Activated CD4-positive, alpha-beta T cell treated with anti-CD3 and anti-CD28 coated beads, Interleukin-2, amount 50 U/mL, for 4 hours (primary cell): Measurements from ENCODE around the gene TSC22D2.

Experiments
- DNase-seq, 2 experiments: peaks; one replicate each; pipeline ENCODE4 v3.0.0-alpha.2; 2020

TSC22D2 gene

DNA sequence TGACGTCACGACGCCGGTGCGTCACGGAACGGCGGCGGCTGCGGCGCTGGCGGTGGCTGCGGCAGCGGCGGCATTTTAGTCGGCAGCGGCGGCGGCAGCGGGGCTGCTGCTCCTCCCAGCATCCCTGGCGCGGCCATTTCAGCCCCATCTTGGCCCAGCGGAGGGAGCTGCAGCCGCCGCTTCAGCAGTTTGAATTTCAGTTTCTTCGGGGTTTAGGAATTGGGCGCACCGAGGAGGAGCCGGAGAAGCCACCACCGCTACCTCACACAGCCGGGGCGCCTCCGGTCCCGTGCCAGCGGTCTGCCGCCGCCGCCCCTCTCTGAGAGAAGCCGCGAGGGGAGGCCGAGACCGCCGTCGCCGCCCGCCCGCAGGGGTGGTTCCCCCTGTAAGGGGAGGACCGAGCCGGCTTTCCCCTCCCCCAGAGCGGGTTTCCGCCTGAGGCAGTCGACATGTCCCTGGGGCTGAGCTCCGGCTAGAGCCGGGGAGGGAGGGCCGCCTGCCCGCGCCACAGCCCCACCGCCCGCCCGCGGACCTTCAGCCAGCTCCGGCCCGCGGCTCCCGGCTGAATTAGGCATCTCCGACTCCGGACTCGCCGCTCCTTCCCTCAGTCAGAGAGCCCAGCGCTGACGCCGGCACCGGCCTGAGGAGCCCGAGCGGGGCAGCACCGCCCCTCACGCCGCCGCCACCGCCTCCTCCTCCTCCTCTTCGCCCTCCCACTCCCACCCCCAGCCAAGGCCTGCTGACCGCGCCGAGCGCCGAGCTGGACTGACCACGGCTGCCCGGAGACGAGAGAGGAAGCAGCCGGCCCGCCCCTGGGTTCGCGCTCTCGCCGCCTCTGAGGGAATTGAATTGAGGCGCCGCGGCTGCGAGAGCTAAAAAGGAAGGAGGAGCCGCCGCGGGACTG is at the start of gene TSC22D2:
TSS of gene TSC22D2 (plus strand) at position 78 of the 904 bp plus-strand sequence. CDS start 1,053 bp downstream, outside the sequence.
- DNase-seq = peak; percentile 97 to 98

DNA sequence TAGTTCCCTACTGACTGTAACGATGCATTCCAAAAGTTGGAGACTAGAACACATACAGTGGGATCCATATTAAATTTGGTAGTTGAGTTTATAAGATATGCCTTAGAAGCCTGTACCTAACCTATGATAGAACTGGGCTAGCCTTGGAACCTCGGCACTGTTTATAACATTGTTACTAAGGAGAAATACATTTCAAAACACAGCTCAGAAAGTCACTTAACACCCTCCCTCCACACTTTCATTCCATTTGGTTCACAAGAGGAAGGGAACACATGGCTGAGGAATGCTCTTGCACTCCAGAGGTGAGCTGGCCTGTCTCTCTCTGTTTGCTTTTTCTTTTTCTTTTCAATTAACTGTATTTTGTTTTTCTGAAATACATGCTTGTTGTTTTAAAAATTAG is 48.7 kb upstream of the TSC22D2 start:
- DNase-seq = no peak

DNA sequence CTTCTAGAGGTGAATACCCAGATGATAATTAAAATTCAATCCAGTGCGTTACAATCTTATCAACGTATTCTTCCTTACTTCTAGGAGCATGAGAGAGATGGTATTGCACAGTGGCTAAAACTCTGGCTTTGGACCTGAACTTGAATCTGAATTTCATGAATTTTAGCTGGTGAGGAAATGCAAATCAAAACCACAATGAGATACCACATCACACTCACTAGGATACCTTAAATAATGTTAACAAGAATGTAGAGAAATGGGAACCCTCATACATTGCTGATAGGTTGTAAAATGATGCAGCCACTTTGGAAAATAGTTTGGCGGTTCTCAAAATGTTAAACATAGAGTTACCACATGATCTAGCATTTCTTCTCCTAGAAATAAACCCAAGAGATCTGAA is 47.1 kb upstream of the TSC22D2 start:
- DNase-seq = no peak

DNA sequence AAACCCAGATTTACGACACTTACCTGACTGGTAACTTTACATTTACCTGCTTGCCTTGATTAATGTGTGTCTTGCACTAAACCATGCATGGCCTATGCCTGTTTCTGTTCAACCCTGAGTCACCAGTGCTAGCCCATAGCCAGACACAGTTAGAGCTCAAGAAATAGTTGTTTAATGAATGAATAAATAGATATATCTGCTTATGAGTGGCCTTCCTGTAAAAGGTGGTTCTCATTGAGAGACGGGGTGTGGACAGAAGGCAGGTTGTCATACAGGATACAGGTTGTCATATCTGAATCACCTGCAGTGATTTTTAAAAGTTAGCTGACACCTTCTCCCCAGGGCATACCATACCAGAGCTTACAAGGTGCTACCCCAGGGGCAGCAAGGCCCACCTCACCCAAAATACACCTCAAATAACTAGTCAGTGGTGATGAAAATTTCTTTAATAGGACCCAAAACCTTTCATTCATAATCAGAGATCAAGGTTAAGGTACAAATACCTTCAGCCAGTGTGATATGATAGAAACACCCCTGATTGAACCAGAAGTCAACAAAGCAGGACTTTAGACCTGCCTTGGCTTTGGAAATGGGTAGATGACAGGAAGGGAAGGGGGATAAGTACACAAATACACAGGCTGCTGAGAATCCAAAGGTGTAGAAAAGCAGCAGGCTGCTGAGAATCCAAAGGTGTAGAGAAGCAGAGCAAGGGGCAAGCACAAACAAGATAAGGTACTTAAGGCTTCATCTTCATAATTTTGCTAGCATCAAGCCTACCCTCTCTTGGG is 45.4 kb upstream of the TSC22D2 start:
- no peak for DNase-seq

DNA sequence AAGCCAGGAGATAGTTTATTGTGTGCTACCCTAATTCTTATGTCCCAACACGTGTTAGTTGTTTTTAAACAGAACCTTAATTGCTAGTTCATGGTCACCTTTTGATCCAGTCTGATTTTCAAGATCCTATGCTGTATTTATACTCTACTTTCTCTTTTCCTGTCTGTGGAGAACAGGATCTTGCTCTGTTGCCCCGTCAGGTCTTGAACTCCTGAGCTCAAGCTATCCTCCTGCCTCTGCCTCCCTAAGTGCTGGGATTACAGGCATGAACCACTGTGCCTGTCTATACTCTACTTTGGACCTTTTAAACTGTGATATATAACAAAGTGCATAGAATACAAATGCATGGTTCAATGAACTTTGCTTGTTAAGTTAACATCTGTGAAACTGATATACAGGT is 44.7 kb upstream of the TSC22D2 start:
- DNase-seq = no peak

DNA sequence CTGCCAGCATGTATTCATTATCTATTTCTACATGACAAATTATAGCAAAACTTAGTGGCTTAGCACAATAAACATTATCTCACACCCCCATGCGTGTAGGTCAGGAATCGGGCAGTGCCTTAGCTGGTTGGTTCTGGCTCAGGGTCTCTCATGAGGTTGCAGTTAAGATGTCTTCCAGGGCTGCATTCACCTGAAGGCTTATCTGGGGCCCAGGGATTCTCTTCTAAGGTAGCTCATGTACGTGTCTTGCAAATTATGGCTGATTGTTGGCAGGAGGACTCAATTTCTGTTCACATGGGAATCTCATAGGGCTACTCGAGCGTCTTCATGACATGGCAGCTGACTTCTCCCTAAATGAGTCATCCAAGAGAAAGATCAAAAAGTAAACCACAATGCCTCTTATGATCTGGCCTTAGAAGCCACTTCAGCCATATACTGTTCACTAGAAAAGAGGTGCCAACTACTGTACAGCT is 42.9 kb upstream of the TSC22D2 start:
- no peak for DNase-seq

DNA sequence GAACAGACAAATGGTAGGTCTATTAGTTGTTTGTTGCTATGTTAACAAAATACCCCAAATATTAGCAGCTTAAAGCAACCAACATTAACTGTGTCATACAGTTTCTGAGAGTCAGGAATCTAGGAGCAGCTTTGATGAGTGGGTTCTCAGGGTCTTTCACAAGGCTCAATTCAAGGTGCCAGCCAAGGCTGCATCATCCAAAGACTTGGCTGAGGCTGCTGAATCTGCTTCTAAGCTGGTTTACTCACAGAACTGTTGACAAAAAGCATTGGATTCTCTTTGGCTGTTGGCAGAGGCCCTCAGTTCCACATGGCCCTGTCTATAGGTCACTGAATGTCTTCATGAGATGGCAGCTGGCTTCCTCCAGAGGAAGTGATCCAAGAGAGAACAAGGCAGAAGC is 40.3 kb upstream of the TSC22D2 start:
- no peak for DNase-seq

DNA sequence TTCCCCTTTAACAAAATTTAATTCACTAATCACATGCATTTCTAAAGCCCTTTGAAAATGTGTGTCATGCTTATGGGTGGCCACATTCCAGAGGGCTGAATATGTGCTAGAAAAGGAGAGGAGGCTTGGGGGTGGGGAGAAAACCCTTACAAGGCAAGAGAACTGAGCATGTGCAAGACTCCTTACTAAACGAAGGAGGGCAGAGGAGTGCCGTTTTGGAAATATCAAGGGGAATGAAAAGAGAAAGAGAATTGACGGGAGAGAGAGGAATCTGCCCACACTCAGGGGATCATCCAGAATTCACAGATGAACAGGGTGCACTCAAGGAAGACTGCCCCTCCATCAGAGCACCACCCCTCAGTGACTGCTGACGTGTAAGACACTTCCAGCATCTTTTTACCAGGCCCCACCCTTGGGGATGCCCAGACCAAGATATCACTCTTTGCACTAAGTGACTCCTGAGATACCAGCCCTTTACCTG is 37.9 kb upstream of the TSC22D2 start:
- DNase-seq = no peak

DNA sequence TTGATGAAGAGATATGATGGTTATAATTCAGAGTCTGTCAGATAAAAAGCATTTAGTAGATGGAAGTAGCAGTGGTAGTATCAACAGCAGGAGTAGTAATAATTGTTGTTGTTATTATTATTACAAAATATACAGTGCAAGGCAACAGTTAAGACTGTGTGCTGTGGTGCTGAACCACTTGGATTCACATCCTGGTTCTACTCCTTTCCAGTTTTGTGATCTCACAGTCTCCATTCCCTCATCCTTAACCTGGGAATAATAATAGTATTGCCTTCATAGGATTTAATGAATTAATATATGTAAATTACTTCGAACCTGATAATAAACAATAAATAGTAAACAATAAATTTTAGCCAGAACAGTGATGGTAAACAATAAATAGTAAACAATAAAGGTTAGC is 37.1 kb upstream of the TSC22D2 start:
- DNase-seq = no peak

DNA sequence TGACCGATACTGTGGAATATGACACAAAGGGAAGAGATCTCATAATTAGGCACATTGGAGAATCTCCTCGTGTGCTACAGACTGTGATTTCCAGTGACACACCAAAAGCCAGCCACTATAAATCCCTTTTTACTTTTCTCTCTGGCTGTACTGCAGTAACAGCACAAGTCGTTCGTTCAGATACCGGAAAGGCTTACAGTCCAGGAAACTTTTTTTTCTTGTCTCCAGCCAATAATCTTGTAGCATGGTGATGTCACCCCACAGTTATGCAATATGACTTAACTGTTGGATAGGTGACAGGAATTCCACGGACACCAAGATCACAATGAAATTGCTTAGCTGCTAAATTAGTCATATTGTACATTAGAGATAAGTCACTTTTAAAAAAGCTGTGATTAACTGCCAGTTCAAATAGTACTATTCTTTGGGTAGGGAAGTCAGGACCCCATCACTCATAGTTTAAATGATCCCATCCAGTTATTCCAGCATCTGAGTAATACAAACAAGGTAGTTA is 36.3 kb upstream of the TSC22D2 start:
- DNase-seq = no peak

DNA sequence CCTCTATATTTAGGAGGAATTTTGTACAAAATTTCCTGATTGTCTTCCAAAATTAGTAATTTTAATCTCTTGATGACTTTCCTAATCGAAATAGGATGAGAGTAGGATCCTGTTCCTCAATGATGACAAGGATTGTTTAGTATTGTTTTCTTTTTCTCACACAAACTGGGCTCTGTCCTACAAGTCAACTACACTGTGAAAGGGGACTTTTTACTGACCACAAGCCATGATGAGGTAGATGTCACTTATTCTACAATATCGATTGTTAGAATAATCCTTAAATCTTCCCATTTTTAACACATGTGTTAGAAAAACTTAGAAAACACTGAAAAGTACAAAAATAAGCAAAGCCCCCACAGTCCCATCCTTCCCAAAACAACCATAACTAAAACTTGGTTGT is 35.8 kb upstream of the TSC22D2 start:
- no peak for DNase-seq

DNA sequence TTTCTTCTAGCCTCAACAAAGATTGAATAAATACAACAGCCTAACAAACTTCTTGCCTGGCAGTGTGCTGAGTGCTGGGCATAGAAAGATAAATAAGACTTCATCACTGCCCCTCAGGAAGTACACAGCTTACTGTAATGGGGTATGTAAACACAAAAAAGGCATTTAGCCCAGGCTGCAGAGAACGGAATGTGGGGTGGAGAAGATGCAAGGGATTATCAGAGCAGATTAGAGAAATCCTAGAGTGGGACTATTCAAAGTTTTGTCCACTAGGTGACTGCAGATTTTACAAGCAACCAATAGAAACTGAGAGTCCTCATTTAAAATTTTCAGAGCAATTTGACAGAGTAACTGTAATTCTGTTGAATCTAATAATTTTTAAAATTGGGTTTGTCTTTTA is 35.4 kb upstream of the TSC22D2 start:
- no peak for DNase-seq

DNA sequence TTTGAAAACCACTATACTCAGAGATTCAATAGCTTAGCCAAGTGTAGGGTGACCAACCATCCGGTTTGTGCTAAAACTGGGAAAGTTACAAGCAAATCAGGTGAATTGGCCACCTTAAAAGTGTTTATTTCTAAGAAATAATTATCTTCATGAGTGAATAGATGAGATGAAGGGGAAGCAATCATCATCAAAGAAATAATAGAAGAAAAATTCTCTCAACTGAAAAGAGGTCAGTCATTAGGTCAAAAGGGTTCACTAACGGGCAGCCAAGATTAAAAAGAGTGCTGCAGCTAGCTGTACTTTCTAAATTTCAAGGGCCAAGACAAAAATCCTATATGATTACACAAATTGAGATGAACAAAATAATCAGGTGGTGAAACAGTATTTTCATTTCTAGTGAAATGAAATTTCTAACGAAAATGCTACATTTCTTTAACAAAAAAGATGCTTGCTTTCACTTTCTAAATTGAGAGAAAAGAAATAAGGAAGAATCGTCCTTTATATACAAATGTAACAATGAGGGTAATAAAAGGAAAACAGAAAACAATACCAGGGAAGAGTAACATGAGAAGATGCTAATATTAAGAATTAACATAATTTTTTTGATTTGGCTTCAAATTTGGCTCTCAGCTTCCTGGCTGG is 34.7 kb upstream of the TSC22D2 start:
- no peak for DNase-seq

DNA sequence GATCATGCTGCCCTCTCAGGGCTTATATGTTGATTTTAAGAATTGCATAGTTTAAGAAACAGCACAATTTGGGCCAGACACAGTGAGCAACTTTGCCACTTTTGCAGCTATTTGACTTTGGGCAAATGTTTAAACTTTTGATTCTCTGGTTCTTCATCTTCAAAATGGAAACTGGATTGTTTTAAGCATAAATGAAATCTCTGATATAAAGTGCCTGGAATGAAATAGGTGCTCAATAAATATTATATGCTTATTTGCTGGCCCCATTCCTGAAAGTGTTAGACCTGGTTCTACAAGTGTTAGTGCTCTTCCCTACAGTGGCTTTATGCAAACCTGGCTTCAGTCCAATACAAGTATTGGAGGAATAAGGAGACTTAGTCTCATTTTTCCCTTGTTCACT is 33.1 kb upstream of the TSC22D2 start:
- no peak for DNase-seq

DNA sequence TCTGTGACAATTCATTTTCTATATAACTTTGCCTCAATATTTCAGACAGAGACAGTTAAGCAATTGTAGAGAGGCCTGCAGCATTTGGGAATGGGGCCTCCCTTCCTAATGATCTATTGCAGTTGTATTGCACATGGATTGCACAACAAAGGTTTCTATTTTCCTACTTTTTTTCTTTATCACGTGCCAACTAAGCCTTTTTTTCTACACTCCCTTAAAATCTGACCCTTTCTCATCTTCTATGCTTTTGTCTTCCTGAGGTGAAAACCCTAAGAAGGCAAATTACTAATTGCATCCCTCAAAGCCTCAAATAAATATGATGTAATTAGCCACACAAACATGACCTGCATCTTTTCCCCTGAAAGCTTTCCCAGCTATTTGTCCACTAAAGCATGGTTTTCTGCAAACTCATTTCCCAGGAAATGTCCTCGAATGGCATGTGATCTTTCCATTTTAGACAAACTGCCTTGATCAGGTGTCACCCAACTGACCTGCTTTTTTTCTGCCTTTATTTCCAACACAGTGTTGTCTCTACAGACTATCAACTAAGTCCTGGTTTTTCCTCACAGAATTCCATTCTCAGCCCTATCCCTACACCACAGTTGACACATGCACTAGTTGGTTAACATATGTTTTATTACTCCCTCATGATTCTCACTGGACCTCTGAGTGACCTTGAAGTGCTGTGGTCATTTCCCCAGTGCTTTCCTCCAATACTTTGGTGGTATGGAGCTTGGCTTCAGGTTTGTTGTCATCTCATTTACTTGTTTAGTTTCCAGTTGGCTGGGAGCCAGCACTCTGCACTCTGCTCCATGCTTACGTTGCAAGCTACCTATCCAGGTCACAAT is 31.9 kb upstream of the TSC22D2 start:
- DNase-seq = no peak

DNA sequence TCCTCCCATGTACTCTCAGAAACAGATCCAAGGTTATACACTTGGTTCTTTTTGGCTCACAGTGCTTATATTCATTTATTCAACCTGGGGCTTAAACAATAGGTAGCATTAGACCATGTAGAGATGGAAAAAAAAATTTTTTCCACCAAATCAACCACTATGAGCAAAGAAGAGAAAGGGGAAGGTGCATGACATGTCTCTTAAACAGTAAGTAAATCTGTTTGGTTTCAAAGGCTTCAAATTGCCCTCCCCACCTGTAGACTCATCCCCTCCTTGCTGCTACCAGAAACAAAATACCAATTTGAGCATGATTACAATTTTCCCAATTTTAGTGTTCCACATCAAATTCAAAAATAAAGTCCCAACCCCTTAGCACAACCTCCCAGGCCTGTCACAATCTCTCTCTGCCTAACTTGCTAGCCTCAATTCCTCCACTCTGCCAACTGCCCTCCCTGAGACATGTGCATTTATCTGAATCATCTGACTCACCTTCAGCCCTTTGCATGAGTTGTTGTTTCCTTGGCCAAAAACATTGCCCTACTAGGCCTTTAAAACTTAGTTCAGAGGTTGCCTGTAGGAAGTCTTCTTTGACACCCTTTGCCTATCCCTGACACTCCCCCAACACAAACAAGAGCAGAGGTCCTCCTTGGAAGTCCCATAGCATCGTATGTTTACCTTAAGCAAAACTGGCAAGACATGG is 30.3 kb upstream of the TSC22D2 start:
- DNase-seq = no peak

DNA sequence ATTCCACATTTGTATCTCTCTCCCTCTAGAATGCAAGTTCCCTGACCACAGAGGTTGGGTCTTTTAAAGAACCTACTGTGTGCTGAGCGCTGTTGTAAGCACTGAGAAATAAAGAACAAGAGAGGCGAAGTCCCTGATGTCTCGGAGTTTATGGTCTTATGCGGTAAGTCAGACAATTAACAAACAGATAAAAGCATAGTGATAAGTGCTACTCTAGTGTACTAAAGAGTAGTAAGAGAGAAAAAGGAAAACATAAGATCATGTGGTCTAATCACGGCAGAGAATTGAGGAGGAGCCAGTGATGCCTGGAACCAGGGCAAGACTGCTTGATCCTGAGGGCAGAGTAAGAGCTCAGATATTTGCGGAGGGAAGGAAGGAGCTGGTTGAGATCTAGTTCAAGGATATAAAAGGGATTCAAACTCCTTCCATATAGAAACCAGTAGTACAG is 29.8 kb upstream of the TSC22D2 start:
- no peak for DNase-seq

DNA sequence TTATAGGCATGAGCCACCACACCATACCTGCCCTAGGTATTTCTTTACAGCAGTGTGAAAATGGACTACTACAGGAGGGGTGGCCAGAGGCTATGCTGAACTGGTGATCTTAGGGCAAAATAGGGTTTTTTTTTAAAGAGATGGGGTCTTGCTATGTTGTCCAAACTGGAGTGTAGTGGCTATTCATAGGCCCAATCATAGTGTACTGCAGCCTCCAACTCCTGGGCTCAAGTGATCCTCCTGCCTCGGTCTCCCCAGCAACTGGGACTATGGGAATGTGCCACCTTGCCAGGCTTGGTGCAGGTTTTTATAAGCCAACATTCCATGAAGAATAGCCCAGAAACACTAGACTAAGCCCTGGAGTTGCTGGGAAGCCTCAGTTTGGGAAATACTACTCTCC is 28.6 kb upstream of the TSC22D2 start:
- DNase-seq = no peak

DNA sequence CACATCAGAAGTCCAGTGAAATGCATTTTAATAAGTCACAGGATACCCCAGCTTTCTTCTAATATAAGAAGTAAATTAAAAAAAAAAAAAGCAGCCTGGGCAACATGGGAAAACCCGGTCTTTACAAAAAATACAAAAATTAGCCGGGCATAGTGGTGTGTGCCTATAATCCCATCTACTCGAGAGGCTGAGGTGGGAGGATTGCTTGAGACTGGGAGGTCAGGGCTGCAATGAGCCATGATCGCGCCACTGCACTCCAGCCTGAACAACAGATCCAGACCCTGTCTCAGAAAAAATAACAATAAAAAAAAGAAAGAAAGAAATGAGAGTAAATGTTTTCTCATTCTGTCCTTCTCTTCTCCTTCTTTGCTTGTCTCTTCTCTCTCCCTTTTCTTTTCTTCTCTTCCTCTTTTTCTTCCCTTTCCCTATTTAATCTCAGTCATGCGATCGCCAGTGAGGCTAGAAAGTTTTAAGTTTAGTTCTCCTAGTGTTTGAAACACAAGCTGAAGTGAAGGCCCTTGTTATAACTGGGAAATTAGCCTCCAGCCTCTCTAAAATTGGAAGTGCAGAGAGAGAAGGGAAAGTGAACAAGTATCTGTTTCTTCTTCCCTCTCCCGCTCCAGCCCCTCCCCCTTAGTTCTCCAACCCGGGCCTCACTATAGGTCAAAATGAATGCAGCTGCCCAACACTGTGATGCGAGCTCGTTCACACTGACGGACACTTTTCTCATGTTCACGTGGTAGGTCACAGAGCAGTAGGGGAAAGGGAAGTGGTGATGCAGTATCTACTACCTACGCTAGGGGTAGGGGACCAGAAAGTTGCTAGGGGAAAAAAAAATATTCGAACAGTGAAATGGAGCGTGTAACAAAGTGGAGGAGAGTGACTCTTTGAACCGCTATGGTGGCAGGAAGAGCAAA is 23.5 kb upstream of the TSC22D2 start:
- DNase-seq = peak; percentile 16 to 25
